Stimulated activated CD4-positive, alpha-beta T cell treated with anti-CD3 and anti-CD28 coated beads, Interleukin-12 subunit alpha, Interleukin-12 subunit beta, amount 100 ng/mL, for 48 hours (primary cell): ENCODE data around the gene C4A.
"Not testable (repeated sequence)": the region's sequence is repeated elsewhere in the genome, so short reads cannot be mapped to it uniquely, and the experiment has no call there.

Source experiments
- DNase-seq, 3 donors: peaks; one replicate each; pipeline ENCODE4 v3.0.0-alpha.2; 2020; ENCODE audit warnings: low read depth in 2 of 3, low spot score in 1 of 3

The C4A gene

GRCh38 chr6:32047855-32048766, 66.3 kb downstream of the C4A start:
- DNase-seq = peak; percentile 43 to 76 (median 58)

GRCh38 chr6:32049149-32049548, 67.3 kb downstream of the C4A start:
- DNase-seq = not testable (repeated sequence)

DNA sequence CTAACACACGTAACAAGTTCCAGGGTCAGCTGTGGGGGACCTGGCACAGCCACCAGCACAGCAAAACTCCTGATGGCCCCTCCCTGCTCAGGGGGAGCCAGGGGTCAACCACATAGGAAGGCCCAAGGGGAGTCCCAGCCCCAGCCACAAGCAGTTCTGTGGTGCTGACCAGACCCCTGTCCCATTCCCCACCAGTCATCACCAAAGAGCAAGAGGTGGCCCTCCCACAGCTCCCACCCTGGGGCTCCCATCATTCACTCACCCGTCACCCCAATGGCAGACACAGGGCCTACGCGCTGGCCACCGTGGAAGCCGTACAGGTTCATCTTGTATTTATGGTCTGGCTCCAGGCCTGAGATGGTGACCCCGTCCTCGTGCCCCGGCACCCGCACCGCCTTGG, 67.9 kb downstream of the C4A start:
- not testable (repeated sequence) for DNase-seq

DNA sequence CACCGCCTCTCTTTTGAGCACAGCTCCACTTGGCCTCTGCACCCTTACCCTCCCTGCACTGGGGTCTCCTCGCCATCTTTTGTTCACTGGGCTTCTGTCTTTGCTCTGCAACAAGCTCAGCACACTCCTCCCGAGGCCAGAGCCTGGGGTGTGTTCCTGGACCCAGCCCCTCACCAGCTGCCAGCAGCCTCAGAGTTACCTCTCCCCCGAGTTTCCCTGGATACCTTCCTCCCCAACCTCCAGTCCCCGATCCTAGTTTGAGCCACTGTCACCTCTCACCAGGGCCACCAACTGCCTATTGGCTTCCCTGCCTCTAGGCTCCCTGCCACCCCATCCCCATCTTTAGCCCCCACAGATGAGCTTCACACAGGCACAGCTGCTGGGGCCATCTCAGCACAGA, 68.7 kb downstream of the C4A start:
- no peak for DNase-seq
